Erythroblast (primary cell): ENCODE data around the gene MROH2B.

Source experiments
- GATA1 ChIP-seq: IDR thresholded peaks from 2 replicates; pipeline ENCODE4 v1.6.1; 2011; ENCODE audit warnings: low read depth, mild to moderate bottlenecking, control low read depth, low read length, moderate library complexity
- POLR2A ChIP-seq: IDR thresholded peaks from 2 replicates; pipeline ENCODE4 v1.6.1; 2011; ENCODE audit warnings: mild to moderate bottlenecking, low read length

- TF ChIP-seq POLR2A (no peak), GATA1 (no peak)
These were observed 72.0 kb downstream of the MROH2B start for GRCh38 chr5:40999142-40999541.
